GM12878 (cell line): ENCODE results near the gene CPD. TPM values are rescaled to one million over a fixed set of nuclear protein-coding genes. Genes with fewer than 3 reads are reported as not detected.

Experiments used
- CBFB ChIP-seq: IDR thresholded peaks from 2 replicates; pipeline ENCODE4 v1.6.1; 2016; ENCODE audit warnings: antibody characterized with exemption, low read depth
- MAX ChIP-seq: IDR thresholded peaks from 2 replicates; pipeline ENCODE4 v1.6.1; 2012; ENCODE audit warnings: low read depth, low read length, improper control_type of control experiment
- NFXL1 ChIP-seq: fragments of 450-650 bp; IDR thresholded peaks from 2 replicates; pipeline ENCODE4 v1.6.1; 2017; ENCODE audit warnings: antibody characterized with exemption, mild to moderate bottlenecking, borderline replicate concordance
- NR2C1 ChIP-seq: fragments of 450-650 bp; IDR thresholded peaks from 2 replicates; pipeline ENCODE4 v1.6.1; 2017; ENCODE audit warnings: antibody characterized with exemption, mild to moderate bottlenecking, moderate library complexity
- PBX3 ChIP-seq: IDR thresholded peaks from 2 replicates; pipeline ENCODE4 v1.6.1; 2011; ENCODE audit warnings: mild to moderate bottlenecking, low read depth, low read length, moderate library complexity; ENCODE audit not compliant: insufficient replicate concordance
- POU2F2 ChIP-seq: IDR thresholded peaks from 3 replicates; pipeline ENCODE4 v1.6.1; 2011; ENCODE audit warnings: low read depth, mild to moderate bottlenecking, low read length, borderline replicate concordance
- RAD21 ChIP-seq: IDR thresholded peaks from 2 replicates; pipeline ENCODE4 v1.6.1; 2011; ENCODE audit warnings: mild to moderate bottlenecking, low read depth, low read length, moderate library complexity; ENCODE audit not compliant: insufficient read depth
- RCOR1 ChIP-seq: conservative IDR thresholded peaks from 2 replicates; pipeline ENCODE4 v1.6.1; 2012; ENCODE audit warnings: low read depth, low read length, improper control_type of control experiment
- SPI1 ChIP-seq: IDR thresholded peaks from 2 replicates; pipeline ENCODE4 v1.6.1; 2011; ENCODE audit warnings: low read depth, mild to moderate bottlenecking, low read length, moderate library complexity, borderline replicate concordance; ENCODE audit not compliant: insufficient read depth
- TCF12 ChIP-seq: IDR thresholded peaks from 2 replicates; pipeline ENCODE4 v1.6.1; 2011; ENCODE audit warnings: low read depth, mild to moderate bottlenecking, low read length
- TCF3 ChIP-seq: IDR thresholded peaks from 2 replicates; pipeline ENCODE4 v1.6.1; 2012; ENCODE audit warnings: low read depth, mild to moderate bottlenecking, low read length, borderline replicate concordance; ENCODE audit not compliant: insufficient read depth
- polyA plus RNA-seq, 11 experiments: library from polyadenylated mRNA; depleted of rRNA in 4 of 11; unstranded in 6 of 11; stranded (reverse) in 5 of 11; fragments of >200 nt; fragmentation: Nextera tagmentation in 4 of 11; fragmentation: Illumina TruSeq in 1 of 11; extraction: Ambion mirVana in 4 of 11; extraction: Trizol in 1 of 11; gene quantifications; 1 replicate in 1 of 11; 2 replicates in 10 of 11; pipeline versions ENCODE4 v1.2.1 to v1.2.3, GENCODE V29; 2011 to 2016; ENCODE audit warnings: inconsistent platforms in 2 of 11, missing spikeins in 2 of 11, low read depth in 1 of 11
- total RNA-seq, 4 experiments: library from RNA; depleted of rRNA in 3 of 4; stranded (reverse); fragments of >200 nt in 3 of 4; fragmentation: Illumina TruSeq in 1 of 4; extraction: Trizol in 1 of 4; gene quantifications; 2 replicates each; pipeline versions ENCODE4 v1.2.1 to v1.2.3, GENCODE V29; 2013 to 2021

Gene CPD
- total and polyA plus RNA-seq, 10 of the 15 experiments (the other 5 are each of a cell fraction or from before 2014, with no cell fraction given): 3.5 to 24.2 (median 15.7) TPM

GRCh38 chr17:30376621-30377452 lies 1.9 kb upstream of the CPD start (continued):
- no peak for TF ChIP-seq MAX
- TF ChIP-seq SPI1: no peak
- TF ChIP-seq PBX3: peak; percentile 76
- peak; percentile 89; the same call in 2 of the 3 replicates for TF ChIP-seq POU2F2
- 0 out of 2 replicates have a peak, but pooled peaks have one; percentile 14 for TF ChIP-seq RAD21
- TF ChIP-seq NR2C1: no peak
- TF ChIP-seq NFXL1: no peak
- TF ChIP-seq CBFB: peak; percentile 44; the same call in 1 of the 2 replicates
- no peak for TF ChIP-seq RCOR1
- TF ChIP-seq TCF12: peak; percentile 97
- peak; percentile 94 for TF ChIP-seq TCF3
